GM21529 (cell line): Measurements from ENCODE around the gene SOX15.
"Not testable (repeated sequence)": the region's sequence is repeated elsewhere in the genome, so short reads cannot be mapped to it uniquely, and the experiment has no call there.

Source experiments
- ATAC-seq: cut with Tn5 transposase; IDR thresholded peaks from one replicate; pipeline ENCODE4 v1.9.1; 2021; ENCODE audit not compliant: unreplicated experiment

The SOX15 gene

GRCh38 chr17:7611635-7612293, 21.9 kb upstream of the SOX15 start:
- ATAC-seq: no peak

GRCh38 chr17:7610641-7611040, 20.7 kb upstream of the SOX15 start:
- ATAC-seq: no peak

GRCh38 chr17:7606280-7606679, 16.4 kb upstream of the SOX15 start:
- no peak for ATAC-seq

- not testable (repeated sequence) for ATAC-seq
Observed at GRCh38 chr17:7597561-7597960, 7.7 kb upstream of the SOX15 start.

GRCh38 chr17:7593296-7593695, 3.4 kb upstream of the SOX15 start:
- no peak for ATAC-seq

- no peak for ATAC-seq
Observed at GRCh38 chr17:7592422-7593021, 2.6 kb upstream of the SOX15 start.

- ATAC-seq: no peak
Observed at GRCh38 chr17:7591596-7591995, 1.7 kb upstream of the SOX15 start.

- ATAC-seq: no peak
Observed at GRCh38 chr17:7590743-7591142, 849 bp upstream of the SOX15 start.

GRCh38 chr17:7589204-7589868, 558 bp downstream of the SOX15 start:
- ATAC-seq: no peak

GRCh38 chr17:7588553-7589203, 1.2 kb downstream of the SOX15 start:
- ATAC-seq: no peak

- ATAC-seq: no peak
Observed at GRCh38 chr17:7587420-7588151, 2.3 kb downstream of the SOX15 start.

GRCh38 chr17:7586673-7587419, 3.0 kb downstream of the SOX15 start:
- ATAC-seq: no peak

- ATAC-seq: peak; percentile 61
Observed at GRCh38 chr17:7583253-7584109, 6.4 kb downstream of the SOX15 start, which contains the start of gene MPDU1. MPDU1 (plus strand) TSS chr17:7583852; CDS start chr17:7583863, 11 bp downstream.

GRCh38 chr17:7582396-7583252, 7.3 kb downstream of the SOX15 start:
- ATAC-seq: no peak

GRCh38 chr17:7580604-7581575, 9.0 kb downstream of the SOX15 start:
- no peak for ATAC-seq

GRCh38 chr17:7579834-7580603, 9.9 kb downstream of the SOX15 start:
- ATAC-seq: peak; percentile 0
